ENCODE measurements around the gene SYT15. TPM values are rescaled to one million over a fixed set of nuclear protein-coding genes. Genes with fewer than 3 reads are reported as not detected.

SYT15 gene
- polyA plus RNA-seq, 1 of the 3 experiments (the other 2 are of a cell fraction), result 0.07 TPM

- Histone ChIP-seq H3K4me1 (ENCODE audit: control insufficient read depth in 1 of 2, insufficient read depth in 2 of 2, low read depth in 1 of 2, low read length in 1 of 2) (peaks cover 0 to under 1% of the 10 kb centered on the region in 2 experiments; a peak in 1 of 4 replicates), H2AFZ (ENCODE audit: low read depth) (no peak overlapping the region), H3F3A (replicated peaks; ENCODE audit: insufficient read depth) (no peaks in the 10 kb centered on the region), H3K9me3 (no peaks in the 10 kb centered on the region), H3K36me3 (replicated peaks in 1 of 2; ENCODE audit: control insufficient read depth in 1 of 2, insufficient read depth in 2 of 2, low read length in 1 of 2) (no peaks in the 10 kb centered on the region), H4K20me1 (ENCODE audit: insufficient read depth) (no peaks in the 10 kb centered on the region), H3K27ac (ENCODE audit: low read depth in 2 of 2, low read length in 1 of 2) (no peak overlapping the region), H3K9ac (no peak overlapping the region), H3K79me2 (ENCODE audit: insufficient read depth) (no peaks in the 10 kb centered on the region), H3K4me2 (no peak overlapping the region), H3K27me3 (ENCODE audit: insufficient read depth) (no peaks in the 10 kb centered on the region; the same call in 1 of the 2 replicates), H3K4me3 (ENCODE audit: low read depth in 2 of 2, low read length in 1 of 2) (no peak overlapping the region), H3K9me2 (no peaks in the 10 kb centered on the region)
- ChIA-PET POLR2A (no interaction called here), CTCF (interaction anchor here (0.8 to 1.4 kb wide), 2 partner anchors 11 to 322 kb away, joined by 3 to 5 read pairs; no protein-coding TSS in a partner anchor)
- DNase-seq, result no peak
- 63% methylated on average over 8 of the region's 8 CpGs for WGBS (ENCODE audit: low lambda C conversion rate)
- TF ChIP-seq MAX (IDR thresholded peaks at IDR 0.05; ENCODE audit: low read depth), result no peak
- no peak for TF ChIP-seq FOXJ3 (CRISPR knock-in tag; IDR thresholded peaks at IDR 0.05)
- no peak for TF ChIP-seq JUND (IDR thresholded peaks at IDR 0.05)
- TF ChIP-seq RFX5 (IDR thresholded peaks at IDR 0.05; ENCODE audit: low read length), result no peak
- TF ChIP-seq TAF1 (IDR thresholded peaks at IDR 0.05; ENCODE audit: borderline replicate concordance, low read depth, low read length), result no peak
- TF ChIP-seq USF1 (IDR thresholded peaks at IDR 0.05; ENCODE audit: borderline replicate concordance, low read depth), result no peak
- no peak for TF ChIP-seq REST (IDR thresholded peaks at IDR 0.05; ENCODE audit: low read depth, low read length)
Observed at GRCh38 chr10:46550795-46551700, 27.9 kb upstream of the SYT15 start.

GRCh38 chr10:46551701-46552525 lies 27.0 kb upstream of the SYT15 start:
- H4K20me1 ChIP-seq (ENCODE audit: insufficient read depth), result no peaks in the 10 kb centered on the region
- H3K9ac ChIP-seq, result no peak overlapping the region
- H3K4me2 ChIP-seq, result no peak overlapping the region
- no peak overlapping the region for H3K4me3 ChIP-seq (ENCODE audit: low read depth in 2 of 2, low read length in 1 of 2)
- H3F3A ChIP-seq (replicated peaks; ENCODE audit: insufficient read depth), result no peaks in the 10 kb centered on the region
- H3K27me3 ChIP-seq (ENCODE audit: insufficient read depth), result peaks cover 1% of the 10 kb centered on the region; the same call in 1 of the 2 replicates
- no peak for DNase-seq
- no peaks in the 10 kb centered on the region for H3K36me3 ChIP-seq (replicated peaks in 1 of 2; ENCODE audit: control insufficient read depth in 1 of 2, insufficient read depth in 2 of 2, low read length in 1 of 2)
- 60% methylated on average over 12 of the region's 12 CpGs for WGBS (ENCODE audit: low lambda C conversion rate)
- no peak overlapping the region for H2AFZ ChIP-seq (ENCODE audit: low read depth)
- POLR2A ChIA-PET, result no interaction called here
- H3K9me3 ChIP-seq, result no peaks in the 10 kb centered on the region
- no peak overlapping the region for H3K27ac ChIP-seq (ENCODE audit: low read depth in 2 of 2, low read length in 1 of 2)
- CTCF ChIA-PET, result interaction anchor here (0.8 to 1.0 kb wide), 2 partner anchors 9 to 323 kb away, joined by 3 read pairs; no protein-coding TSS in a partner anchor
- H3K9me2 ChIP-seq, result no peaks in the 10 kb centered on the region
- no peaks in the 10 kb centered on the region for H3K79me2 ChIP-seq (ENCODE audit: insufficient read depth)
- H3K4me1 ChIP-seq (ENCODE audit: control insufficient read depth in 1 of 2, insufficient read depth in 2 of 2, low read depth in 1 of 2, low read length in 1 of 2), result peaks cover 0 to 3% of the 10 kb centered on the region in 2 experiments; a peak in 1 of 4 replicates
- TF ChIP-seq GATA2 (CRISPR knock-in tag; IDR thresholded peaks at IDR 0.05) (no peak), MEF2A (IDR thresholded peaks at IDR 0.05; ENCODE audit: borderline replicate concordance, low read depth) (no peak), FOXM1 (IDR thresholded peaks at IDR 0.05; ENCODE audit: low read depth) (no peak), IRF3 (IDR thresholded peaks at IDR 0.05; ENCODE audit: low read depth, low read length) (no peak), USF1 (IDR thresholded peaks at IDR 0.05; ENCODE audit: borderline replicate concordance, low read depth) (no peak), TEAD4 (IDR thresholded peaks at IDR 0.05; ENCODE audit: borderline replicate concordance, insufficient read depth) (no peak), ZBTB33 (IDR thresholded peaks at IDR 0.05; ENCODE audit: borderline replicate concordance, low read depth) (no peak)
